Panc1 (cell line): ENCODE measurements around the gene DAPK2. TPM values are rescaled to one million over a fixed set of nuclear protein-coding genes. Genes with fewer than 3 reads are reported as not detected.

Experiments
- ATAC-seq: fragments of 200-7000 bp; cut with Tn5 transposase; 2 replicates; pipeline ENCODE4 v1.9.1; 2020; ENCODE audit warnings: mild to moderate bottlenecking, moderate library complexity
- BruUV-seq: library from RNA; stranded (reverse); fragments of 400-500 nt; replicated peaks from 2 replicates; lab custom pipeline; 2021; lab: Mats Ljungman, UMichigan
- CTCF ChIA-PET: fragments of 300-600 bp; sonication (Branson Sonifier 250); formaldehyde crosslinking; loops from one replicate; lab custom pipeline; 2022; ENCODE audit warnings: antibody characterized with exemption; lab: Charles Lee
- POLR2A ChIA-PET: fragments of 300-600 bp; sonication (Branson Sonifier 250); formaldehyde crosslinking; loops from one replicate; lab custom pipeline; 2022; ENCODE audit warnings: antibody characterized with exemption; lab: Charles Lee
- DNase-seq: peaks from one replicate; pipeline ENCODE4 v3.0.0-alpha.2; 2010; ENCODE audit warnings: low read depth, low spot score
- H3K27ac ChIP-seq: 2 replicates; pipeline ENCODE4 v1.5.1; 2011; ENCODE audit warnings: mild to moderate bottlenecking, low read length, inconsistent platforms
- H3K27me3 ChIP-seq: fragments of 200-500 bp; sonication (Bioruptor generic); 2 replicates; pipeline ENCODE4 v1.6.0; 2014; ENCODE audit warnings: low read length, inconsistent platforms; ENCODE audit not compliant: control insufficient read depth, insufficient read depth
- H3K36me3 ChIP-seq: fragments of 200-500 bp; sonication (Bioruptor generic); 2 replicates; pipeline ENCODE4 v1.5.1; 2014; ENCODE audit warnings: inconsistent platforms, mild to moderate bottlenecking, low read length, moderate library complexity; ENCODE audit not compliant: control insufficient read depth, insufficient read depth
- H3K4me1 ChIP-seq: 2 replicates; pipeline ENCODE4 v1.5.1; 2011; ENCODE audit warnings: inconsistent platforms, mild to moderate bottlenecking, low read length, moderate library complexity; ENCODE audit not compliant: control insufficient read depth, insufficient read depth
- H3K4me3 ChIP-seq, 2 experiments: 2 replicates each; pipeline ENCODE4 v1.5.1; 2011 to 2012; ENCODE audit warnings: low read depth in 2 of 2, low read length in 2 of 2, mild to moderate bottlenecking in 2 of 2, inconsistent platforms in 1 of 2, moderate library complexity in 1 of 2
- H3K9me3 ChIP-seq: fragments of 200-500 bp; sonication (Bioruptor generic); 2 replicates; pipeline ENCODE4 v1.5.1; 2014; ENCODE audit warnings: low read depth, mild to moderate bottlenecking, inconsistent platforms, low read length, moderate library complexity; ENCODE audit not compliant: control insufficient read depth, insufficient read depth
- POLR2AphosphoS5 ChIP-seq: IDR thresholded peaks from 2 replicates; pipeline ENCODE4 v1.6.1; 2012; ENCODE audit warnings: mild to moderate bottlenecking, low read depth, low read length, moderate library complexity
- REST ChIP-seq, 2 experiments: IDR thresholded peaks; 2 replicates each; pipeline ENCODE4 v1.6.1; 2011 to 2012; ENCODE audit warnings: low read depth in 2 of 2, control low read depth in 1 of 2, low read length in 1 of 2, mild to moderate bottlenecking in 1 of 2, moderate library complexity in 1 of 2; ENCODE audit not compliant: insufficient read depth in 1 of 2
- SIN3A ChIP-seq: IDR thresholded peaks from 2 replicates; pipeline ENCODE4 v1.6.1; 2012; ENCODE audit warnings: low read depth, mild to moderate bottlenecking, low read length, moderate library complexity, borderline replicate concordance; ENCODE audit not compliant: insufficient read depth
- TCF7L2 ChIP-seq: IDR thresholded peaks from 2 replicates; pipeline ENCODE4 v1.6.1; 2011; ENCODE audit warnings: mild to moderate bottlenecking, low read depth, low read length, inconsistent platforms
- in situ Hi-C: cut with HindIII; loops from 2 replicates; pipeline ENCODE4 v1.10.0; 2016; ENCODE audit warnings: low sequenced_read_pairs, low pct_unique_long_range_greater_than_20kb
- intact Hi-C: fragments of 100-400 bp; cut with micrococcal nuclease; formaldehyde crosslinking; loops from one replicate; pipeline ENCODE4 v1.10.0; 2022; ENCODE audit not compliant: unreplicated experiment
- total RNA-seq: library from RNA; stranded (reverse); gene quantifications from one replicate; pipeline ENCODE4 v1.2.1, GENCODE V29; 2021; ENCODE audit not compliant: unreplicated experiment
- TF ChIP-seq, protein P1 (sequence below): fragments of 450-650 bp; IDR thresholded peaks from 2 replicates; pipeline ENCODE4 v1.5.1; 2017; ENCODE audit warnings: mild to moderate bottlenecking

Gene DAPK2
- total RNA-seq, 1 experiment from 2014 or later: 10.2 TPM

- DNase-seq: no peak
- in situ Hi-C loops: no loop called here
- H3K9me3 ChIP-seq: no peaks in the 10 kb centered on the region
- no peak overlapping the region for H3K27ac ChIP-seq
- no peaks in the 10 kb centered on the region for H3K36me3 ChIP-seq
- H3K4me1 ChIP-seq: no peaks in the 10 kb centered on the region
- H3K27me3 ChIP-seq: no peaks in the 10 kb centered on the region
- no TSS peak for BruUV-seq
- POLR2A ChIA-PET: no interaction called here
- intact Hi-C loops: no loop called here
- no peak overlapping the region for H3K4me3 ChIP-seq
- no peak for ATAC-seq
- CTCF ChIA-PET: no interaction called here
- TF ChIP-seq, protein P1, sequence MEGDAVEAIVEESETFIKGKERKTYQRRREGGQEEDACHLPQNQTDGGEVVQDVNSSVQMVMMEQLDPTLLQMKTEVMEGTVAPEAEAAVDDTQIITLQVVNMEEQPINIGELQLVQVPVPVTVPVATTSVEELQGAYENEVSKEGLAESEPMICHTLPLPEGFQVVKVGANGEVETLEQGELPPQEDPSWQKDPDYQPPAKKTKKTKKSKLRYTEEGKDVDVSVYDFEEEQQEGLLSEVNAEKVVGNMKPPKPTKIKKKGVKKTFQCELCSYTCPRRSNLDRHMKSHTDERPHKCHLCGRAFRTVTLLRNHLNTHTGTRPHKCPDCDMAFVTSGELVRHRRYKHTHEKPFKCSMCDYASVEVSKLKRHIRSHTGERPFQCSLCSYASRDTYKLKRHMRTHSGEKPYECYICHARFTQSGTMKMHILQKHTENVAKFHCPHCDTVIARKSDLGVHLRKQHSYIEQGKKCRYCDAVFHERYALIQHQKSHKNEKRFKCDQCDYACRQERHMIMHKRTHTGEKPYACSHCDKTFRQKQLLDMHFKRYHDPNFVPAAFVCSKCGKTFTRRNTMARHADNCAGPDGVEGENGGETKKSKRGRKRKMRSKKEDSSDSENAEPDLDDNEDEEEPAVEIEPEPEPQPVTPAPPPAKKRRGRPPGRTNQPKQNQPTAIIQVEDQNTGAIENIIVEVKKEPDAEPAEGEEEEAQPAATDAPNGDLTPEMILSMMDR: no peak
- no peak for TF ChIP-seq POLR2AphosphoS5
- TF ChIP-seq REST (IDR thresholded peaks at IDR 0.05; ENCODE audit: insufficient read depth in 1 of 2, low read depth in 2 of 2, low read length in 1 of 2): no peak
- no peak for TF ChIP-seq SIN3A
- no peak for TF ChIP-seq TCF7L2
Observed at GRCh38 chr15:64029110-64029509, 17.2 kb downstream of the DAPK2 start.

DNA sequence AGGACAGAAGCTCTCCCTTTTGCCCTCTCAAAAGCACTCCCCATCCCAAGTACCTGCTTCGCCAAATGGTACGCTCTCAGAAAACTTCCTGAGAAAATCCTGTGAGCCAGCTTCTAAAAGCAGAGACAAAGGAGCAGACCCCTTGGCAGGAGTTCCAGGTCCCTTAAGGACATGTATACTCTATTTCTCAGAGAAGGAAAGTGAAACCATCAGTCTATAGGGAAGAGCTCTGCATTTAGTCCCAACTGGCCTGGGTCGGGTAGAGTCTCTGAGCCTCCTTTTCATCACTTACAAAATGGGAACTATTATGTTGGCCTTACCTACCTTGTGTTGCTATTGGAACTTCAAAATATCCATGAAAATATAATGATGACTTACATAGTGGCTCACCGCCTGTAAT, 19.7 kb downstream of the DAPK2 start:
- no TSS peak for BruUV-seq
- ChIA-PET CTCF (no interaction called here), POLR2A (interaction anchor here (0.6 to 0.7 kb wide), 2 partner anchors 137 to 766 kb away, joined by 3 to 6 read pairs; no protein-coding TSS in a partner anchor)
- no peak overlapping the region for H3K27ac ChIP-seq
- intact Hi-C loops: no loop called here
- TF ChIP-seq POLR2AphosphoS5 (no peak), TCF7L2 (no peak), SIN3A (no peak), REST (IDR thresholded peaks at IDR 0.05; ENCODE audit: insufficient read depth in 1 of 2, low read depth in 2 of 2, low read length in 1 of 2) (no peak)
- TF ChIP-seq, protein P1: no peak
- no peak for ATAC-seq
- H3K9me3 ChIP-seq: no peaks in the 10 kb centered on the region
- no peak overlapping the region for H3K4me3 ChIP-seq
- no peaks in the 10 kb centered on the region for H3K4me1 ChIP-seq
- DNase-seq: no peak
- H3K27me3 ChIP-seq: no peaks in the 10 kb centered on the region
- in situ Hi-C loops: no loop called here
- H3K36me3 ChIP-seq: no peaks in the 10 kb centered on the region
